Left forelimb (tissue), 1 donor: Measurements from ENCODE around the gene KCNQ2.
"Not testable (repeated sequence)": the region's sequence is repeated elsewhere in the genome, so short reads cannot be mapped to it uniquely, and the experiment has no call there.

ENCODE experiments used
- DNase-seq: peaks from one replicate; pipeline ENCODE4 v3.0.0-alpha.2; 2018; ENCODE audit warnings: low spot score

The KCNQ2 gene

DNA sequence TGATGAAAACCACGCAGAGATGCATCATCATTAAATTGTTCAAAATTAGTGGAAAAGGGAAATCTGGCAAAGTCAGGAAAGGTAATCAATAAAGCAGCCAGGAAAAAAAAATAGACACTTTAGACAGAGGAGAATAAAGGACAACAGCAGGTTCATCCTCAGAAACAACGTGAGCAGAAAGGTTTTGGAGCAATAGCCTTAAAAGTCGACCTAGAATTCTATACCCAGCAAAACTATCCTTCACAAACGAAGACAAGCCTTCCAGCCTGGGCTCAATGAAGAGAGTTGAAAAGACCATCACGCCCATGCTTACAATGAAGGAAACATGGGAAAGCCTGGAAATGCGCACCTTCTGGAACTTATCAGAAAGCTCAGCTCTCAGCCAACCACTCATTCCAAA lies 86.6 kb downstream of the KCNQ2 start:
- no peak for DNase-seq

DNA sequence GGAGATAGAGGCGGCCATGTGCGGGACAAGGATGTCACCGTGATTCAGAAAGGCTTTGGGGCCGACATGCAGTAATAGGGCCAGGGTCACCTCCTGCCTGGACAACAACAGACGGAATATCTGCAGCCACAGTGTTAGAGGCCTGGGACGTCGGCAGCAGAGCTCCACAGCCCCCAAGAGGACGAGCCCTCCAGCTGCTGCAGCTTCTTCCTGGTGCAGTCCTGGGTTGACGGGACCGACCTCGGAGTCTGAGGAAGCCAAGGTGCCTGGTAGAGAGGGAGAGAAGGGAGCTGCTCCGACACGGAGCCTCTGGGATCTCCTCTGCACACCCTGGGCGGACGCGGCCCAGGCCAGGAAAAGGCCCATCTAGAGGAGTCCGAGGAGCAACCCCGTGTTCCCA lies 88.1 kb downstream of the KCNQ2 start:
- no peak for DNase-seq

DNA sequence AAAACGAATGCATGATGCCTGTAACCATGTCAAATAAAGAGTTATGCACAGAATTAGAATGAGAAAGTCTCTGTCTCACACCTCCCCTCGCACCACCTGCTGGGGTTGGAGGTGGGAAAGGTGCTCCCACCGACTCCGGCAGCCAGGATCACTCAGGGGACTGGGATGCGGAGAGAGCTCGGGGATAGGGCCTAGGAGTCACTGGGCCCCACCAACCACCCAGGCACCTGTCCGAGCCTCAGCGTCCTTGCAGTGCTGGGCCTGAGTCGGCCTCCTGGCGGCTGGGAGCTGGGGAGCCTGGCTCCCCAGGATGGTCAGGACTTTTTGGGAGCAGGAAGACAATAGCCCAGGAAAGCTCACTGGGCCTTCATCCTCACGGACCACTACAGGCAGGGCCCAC lies 88.9 kb downstream of the KCNQ2 start:
- DNase-seq: no peak

DNA sequence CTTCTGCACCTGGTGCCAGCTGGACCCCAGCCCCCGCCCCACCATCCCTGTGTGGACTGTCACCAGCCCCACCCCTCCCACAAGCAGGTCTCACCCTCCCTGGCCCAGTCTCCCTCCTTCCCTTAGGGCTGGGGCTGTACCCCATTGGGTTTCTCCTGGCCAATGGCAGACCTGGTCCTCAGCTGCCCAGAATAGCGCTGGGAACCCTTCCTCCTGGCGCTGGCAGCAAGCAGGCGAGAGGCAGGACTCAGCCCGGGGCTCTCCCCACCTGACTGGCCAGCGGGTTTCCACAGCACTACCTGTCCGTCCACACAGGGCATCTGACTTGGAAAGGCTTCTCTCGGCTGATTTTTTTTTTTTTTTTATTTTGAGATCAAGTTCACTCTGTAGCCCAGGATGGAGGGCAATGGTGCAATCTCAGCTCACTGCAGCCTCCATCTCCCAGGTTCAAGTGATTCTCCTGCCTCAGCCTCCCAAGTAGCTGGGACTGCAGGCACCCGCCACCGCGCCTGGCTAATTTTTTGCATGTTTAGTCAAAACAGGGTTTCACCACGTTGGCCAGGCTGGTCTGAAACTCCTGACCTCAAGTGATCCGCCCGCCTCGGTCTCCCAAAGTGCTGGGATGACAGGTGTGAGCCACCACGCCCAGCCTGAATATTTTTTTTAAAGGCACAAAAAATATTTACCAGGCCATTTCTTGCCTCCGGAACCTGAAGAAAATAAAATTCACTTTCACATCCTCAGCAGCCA lies 89.7 kb downstream of the KCNQ2 start:
- no peak for DNase-seq

DNA sequence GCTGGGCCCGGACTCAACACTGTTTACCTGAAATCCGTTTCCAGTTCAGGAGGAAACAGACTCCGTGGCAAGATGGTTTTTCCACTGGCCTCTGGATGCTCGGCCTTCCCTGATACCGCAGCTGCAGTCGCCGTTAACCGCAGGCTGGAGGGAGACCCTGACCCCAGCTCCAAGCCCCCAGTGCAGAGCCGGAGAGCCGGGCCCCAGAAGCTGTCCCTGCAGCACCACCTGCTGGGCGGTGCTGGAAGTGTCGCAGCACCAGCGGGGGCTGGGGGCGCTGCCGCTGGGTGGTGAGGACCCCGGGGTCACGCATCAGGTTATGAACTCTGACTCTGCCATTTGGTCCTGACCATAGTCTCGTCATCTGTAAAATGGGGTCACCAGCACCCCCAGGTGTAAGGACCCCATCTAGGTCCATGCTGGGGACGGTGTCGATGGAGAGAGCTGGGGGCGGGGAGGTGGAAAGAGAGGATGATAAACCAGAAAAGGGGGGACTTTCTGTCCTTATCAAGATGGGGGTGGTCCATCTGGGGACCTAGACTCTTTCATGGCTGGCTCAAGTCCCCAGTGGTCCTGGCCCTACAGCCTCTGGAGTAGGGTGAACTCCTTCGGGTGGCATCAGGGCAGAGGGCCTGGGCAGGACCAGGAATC lies 90.5 kb downstream of the KCNQ2 start:
- DNase-seq: no peak

DNA sequence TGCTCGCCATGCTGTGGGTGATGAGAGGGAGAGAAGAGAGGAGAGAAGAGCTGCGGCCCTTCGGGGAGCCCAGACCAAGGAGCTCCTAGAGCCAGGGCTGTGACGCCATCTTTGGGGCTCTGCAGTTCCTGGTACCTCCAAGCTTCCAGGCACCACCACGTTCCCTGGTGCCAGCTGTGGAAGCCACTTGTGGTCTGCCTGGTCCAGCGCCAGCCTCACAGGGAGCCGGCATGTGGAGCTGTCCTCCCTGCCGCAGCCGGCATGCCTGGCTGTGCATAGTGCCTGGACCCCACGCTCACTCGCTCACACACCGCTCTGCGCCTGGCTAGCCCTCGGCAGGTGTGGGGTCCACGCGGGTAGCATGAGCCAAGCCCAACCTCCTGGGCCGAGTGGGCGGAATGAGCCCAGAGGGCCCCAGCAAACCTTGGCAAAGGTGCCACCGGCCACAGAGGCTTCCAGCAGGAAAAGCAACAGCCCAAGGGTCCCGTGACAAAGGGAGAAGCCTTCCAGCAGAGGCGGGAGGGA lies 92.0 kb downstream of the KCNQ2 start:
- DNase-seq: no peak

DNA sequence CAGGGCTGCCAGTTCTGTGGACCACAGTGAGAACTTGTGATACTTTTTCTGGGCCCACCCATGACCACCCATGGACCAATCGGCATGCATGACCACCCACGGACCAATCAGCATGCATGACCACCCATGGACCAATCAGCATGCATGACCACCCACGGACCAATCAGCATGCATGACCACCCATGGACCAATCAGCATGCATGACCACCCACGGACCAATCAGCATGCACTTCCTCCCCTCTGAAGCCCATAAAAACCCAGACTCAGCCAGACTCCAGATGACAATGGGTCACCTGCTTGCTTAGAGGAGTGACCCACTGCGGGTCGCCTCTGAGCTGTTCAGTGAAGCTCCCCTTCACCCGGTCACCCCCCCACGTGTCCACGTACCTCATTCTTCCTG lies 92.6 kb downstream of the KCNQ2 start:
- DNase-seq: not testable (repeated sequence)

DNA sequence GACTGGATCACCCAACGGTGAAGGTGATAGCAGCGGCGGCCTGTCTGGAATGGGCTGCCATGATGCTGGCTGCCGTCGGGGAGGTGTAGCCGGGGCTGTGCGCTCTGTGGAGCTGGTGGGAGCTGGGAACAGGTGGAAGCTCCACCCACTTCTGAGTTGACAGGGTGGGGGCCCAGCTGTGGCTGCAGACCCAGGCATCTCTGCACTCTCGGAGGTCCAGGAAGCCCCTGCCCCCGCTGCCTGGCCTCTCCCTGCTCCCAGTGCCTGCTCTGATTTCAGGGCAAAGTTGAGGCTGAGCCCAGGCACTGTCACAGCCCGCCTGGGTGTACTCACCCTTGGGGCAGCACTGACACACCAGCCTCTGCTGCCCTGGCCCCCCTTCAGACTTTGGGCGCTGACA lies 93.2 kb downstream of the KCNQ2 start:
- no peak for DNase-seq

DNA sequence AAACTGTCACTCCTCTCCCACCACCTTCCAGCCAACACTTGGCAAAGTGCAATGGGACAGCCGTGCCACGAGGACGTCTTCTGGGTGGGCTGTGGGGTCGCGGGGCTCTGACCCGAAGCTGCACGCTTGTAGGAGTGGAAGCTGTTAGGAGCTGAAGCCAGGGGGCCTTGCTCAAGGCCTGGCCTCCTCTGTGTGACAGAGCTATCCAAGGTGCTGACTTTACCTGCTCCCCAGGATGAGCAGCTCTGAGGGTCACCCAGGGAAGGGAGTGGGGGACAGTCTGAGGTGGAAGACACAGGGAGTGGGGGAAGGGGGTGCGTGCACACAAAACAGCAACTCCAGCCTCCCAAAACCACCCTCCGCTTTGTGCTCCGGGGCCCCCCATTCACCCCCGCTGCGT lies 93.8 kb downstream of the KCNQ2 start:
- DNase-seq: no peak

DNA sequence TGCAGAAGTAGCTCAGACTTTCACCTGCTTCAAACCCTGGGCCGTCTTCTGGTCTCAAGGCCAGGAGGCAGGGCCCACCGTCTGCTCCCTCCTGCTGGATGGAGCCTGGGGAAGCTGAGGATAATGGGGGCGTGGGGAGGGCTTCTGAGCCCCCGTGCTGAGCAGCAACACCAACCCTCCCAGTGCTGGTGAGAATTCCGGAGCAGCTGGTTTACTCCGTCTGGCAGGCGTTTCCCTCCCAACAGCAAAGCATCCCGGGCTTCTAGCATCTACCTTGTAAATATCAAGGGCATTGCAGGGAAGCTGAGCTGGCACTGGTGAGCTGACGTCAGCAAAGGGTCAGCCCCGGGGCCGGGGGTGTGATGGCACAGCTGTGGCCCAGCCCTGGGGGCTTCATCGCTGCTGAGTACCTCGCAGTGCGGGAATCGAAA lies 94.5 kb downstream of the KCNQ2 start:
- no peak for DNase-seq

DNA sequence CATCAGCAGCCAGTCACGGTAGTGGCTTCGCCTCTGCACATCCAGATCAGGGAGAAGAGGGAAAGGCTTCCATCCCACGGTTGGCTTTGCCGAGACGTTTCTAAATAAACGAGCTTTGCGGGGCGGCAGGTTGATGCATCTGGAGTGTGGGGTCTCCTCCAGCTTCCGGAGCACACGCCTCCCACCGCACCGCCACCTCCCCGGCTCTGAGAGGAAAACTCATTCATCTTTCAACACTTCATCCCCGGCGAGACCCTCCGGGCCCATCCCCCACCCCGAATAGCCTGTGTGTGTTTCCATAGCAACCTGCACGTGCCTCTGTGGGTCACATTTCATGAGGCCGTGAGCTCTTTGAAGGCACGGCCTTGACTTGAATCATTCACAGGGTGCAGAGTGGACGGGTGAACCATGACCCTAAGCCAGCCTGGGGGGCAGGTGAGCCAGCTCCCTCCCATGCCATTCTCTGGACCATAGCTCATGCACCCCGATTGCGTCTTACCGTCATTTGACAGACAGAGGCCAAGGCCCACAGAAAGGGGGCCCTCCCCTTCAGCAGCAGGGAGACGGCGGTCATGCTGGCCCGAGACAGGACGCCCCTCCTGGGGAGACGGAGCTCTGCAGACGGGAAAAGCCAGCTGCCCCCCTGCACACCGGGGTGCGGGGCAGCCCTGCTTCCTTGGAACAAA lies 95.1 kb downstream of the KCNQ2 start:
- DNase-seq: no peak

DNA sequence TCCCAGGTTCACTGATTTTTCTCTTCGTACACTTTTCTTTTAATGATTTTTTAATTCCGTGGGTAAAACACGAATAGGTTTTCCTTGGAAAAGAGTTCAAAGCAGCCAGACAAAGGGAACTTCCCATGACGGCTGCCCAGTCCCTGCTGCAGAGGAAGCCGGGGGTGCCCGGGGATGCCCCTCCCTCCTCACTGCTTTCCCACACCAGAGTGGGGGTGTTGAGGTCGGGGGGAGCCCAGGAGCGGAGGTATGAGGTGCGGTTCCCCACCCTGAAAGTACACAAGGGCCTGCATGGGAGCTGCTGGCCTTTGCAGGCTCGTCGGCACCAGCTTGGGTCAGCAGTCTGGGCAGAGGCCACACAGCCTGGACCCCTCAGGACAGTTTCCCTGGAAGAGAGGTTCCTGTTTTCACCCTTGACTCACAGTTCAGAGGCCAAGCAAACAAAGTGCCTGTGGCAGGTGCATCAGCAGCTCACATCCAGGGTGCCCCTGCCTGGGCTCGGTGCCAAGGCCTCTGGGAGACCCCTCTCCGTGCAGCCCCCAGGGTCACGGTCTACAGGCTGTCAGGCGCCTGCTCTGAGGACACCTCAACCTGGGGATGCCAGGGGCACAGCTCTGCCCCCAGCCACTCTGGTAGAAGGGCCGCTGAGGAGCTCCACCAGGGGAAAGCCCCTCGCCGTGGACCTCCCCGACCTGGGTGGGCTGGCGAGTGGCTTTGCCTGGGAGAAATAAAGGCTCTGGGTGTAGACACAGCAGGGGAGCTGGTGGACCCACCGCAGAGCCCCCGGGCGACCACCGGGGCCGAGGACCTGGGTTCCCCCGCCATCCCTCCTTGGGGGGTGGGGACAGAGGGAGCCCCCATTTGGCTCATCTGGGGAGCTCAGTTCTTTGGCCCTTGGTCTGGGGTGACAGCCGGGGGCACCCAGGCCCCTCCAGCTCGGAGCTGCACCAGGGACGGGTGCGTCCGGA lies 95.9 kb downstream of the KCNQ2 start:
- no peak for DNase-seq

DNA sequence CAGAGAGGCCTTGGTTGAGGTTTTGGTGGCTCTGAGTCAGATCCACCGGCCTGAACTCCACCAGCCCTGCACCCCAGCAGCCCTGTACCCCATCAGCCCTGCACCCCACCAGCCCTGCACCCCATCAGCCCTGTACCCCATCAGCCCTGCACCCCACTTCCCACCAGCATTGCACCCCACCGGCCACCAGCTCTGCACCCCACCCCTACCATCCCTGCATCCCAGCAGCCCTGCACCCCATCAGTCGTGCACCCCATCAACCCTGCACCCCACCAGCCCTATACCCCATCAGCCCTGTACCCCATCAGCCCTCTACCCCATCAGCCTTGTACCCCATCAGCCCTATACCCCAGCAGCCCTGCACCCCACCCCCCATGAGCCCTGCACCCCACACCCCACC lies 97.0 kb downstream of the KCNQ2 start:
- no peak for DNase-seq

DNA sequence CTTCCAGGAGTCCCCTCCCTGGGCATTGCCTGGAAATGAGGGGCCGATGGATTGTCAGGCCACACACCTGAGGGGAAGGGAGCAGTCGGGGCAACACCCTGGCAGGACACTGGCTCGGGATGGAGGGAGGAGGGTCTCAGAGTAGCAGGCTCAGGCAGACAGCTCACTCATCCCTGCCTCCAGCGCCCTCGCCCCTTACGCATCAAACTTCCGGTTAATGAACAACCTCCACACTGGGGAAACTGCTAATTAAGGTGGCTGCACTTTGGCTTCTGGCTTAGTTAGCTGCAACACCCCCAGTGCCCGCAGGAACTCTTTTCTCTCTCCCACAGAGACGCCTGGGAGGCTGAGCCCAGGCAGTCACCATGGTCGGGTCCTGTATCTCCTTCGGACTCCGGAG lies 98.0 kb downstream of the KCNQ2 start:
- no peak for DNase-seq

DNA sequence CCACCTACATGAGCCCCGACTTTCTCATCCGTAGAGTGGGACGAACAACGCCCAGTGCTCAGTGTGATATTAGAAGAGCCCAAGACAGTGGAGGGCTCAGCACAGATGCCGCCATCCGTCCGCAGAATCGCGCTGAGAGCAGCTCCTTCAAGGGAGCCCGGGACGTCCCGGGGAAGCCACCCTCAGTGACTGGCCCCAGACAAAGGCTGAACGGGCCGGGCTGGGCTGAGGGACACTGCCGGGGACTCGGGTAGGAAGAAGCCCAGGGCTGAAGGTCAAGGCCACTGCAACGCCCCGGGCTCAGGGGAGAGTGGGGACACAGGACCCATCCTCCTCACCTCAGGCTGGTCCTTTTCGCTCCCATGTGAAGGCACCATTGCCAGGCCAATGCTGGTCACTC lies 98.5 kb downstream of the KCNQ2 start:
- no peak for DNase-seq

DNA sequence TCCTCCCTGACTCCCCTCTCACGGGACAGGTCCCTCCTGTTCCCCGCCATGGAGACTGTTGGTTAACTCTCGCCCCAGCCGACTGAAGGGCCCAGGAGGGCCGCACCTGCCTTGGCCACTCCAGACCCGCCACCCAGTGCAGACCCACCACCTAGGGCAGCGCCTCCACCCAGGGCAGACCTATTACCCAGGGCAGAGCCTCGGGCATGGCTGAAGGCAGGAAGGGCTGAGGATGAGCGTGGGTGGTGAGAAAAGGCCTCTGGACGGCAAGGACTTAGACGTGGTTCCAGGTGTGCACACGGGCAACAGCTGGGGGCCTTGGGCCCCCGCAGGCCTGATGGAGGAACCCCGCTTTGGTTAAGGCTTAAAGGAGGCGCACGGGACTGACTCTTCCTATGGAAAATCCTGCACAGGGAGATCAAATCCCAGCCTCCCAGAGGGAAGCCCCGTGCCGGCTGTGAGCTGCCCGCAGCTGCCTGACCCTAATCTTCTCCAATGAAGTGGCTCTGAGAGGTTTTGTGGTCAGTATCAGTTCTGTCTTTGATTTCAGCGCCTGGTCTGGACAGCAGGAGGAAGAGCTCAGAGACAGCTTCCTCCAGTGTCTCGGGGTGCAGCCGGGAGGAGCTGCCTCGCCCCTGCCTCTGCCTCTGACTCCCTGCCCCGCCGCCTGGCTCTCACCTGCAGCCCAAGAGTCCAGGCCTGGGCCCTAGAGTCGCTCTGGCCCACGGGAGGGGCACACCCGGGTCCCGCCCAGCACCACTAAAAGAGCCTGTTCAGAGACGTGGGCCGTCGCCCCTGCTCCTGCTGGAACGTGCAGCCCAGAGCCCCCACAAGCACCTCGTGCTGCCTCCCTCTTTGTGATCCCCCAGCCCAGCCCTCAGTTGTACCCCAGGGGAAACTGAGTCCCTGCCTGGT lies 99.2 kb downstream of the KCNQ2 start:
- no peak for DNase-seq

DNA sequence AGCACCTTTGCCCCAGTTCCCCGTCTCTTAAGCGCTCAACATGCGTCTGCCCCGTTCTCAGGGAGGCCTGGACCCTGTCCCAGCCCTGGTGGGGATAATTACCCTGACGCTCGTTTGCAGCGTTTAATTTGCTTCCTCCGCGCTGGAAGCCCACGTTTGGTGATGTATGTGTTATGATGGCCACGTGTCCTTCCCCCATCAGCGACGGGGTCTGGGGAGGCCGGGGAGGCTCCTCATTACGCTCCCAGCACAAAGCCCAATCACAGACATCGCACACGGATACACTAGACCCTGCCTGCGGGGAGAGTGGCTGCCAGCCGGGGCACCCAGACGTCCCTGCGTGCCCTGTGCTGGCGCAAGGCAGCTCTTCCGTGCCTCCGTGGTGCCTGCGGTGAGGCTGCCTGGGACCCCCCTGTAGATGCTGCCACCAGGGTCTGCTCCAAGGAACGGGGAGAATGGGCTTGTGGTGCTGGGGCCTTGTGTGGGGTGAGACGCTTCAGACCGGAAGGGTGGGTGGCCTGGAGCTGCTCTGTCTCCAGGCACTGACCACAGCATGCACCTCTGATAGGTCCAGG lies 101.1 kb downstream of the KCNQ2 start:
- no peak for DNase-seq

DNA sequence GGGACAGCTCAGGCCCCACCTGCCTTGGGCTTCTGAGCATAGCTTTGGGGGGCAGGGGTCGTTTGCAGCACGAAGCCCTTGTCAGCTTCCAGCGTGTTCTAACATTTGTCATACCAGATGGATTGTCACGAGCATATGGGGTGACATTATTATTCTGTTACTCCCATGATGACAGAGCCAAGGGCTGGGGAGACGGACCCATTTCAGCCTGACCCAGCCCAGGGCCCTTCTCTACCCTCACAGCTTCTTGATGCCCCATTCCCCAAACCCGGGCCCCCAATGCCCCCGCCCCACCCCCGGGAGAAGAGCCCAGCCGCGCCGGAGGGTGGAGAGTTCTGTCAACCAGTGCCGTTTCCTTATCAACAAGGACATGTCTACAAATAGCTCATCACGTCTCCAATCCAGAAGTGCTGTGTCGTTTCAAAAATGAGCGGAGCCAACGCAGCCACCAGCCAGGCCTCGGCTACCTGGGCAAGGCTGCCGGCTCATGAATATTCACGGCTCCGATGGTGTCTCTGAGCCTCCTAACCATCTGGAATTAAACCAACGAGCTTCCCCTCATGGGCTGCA lies 101.8 kb downstream of the KCNQ2 start:
- DNase-seq: no peak

DNA sequence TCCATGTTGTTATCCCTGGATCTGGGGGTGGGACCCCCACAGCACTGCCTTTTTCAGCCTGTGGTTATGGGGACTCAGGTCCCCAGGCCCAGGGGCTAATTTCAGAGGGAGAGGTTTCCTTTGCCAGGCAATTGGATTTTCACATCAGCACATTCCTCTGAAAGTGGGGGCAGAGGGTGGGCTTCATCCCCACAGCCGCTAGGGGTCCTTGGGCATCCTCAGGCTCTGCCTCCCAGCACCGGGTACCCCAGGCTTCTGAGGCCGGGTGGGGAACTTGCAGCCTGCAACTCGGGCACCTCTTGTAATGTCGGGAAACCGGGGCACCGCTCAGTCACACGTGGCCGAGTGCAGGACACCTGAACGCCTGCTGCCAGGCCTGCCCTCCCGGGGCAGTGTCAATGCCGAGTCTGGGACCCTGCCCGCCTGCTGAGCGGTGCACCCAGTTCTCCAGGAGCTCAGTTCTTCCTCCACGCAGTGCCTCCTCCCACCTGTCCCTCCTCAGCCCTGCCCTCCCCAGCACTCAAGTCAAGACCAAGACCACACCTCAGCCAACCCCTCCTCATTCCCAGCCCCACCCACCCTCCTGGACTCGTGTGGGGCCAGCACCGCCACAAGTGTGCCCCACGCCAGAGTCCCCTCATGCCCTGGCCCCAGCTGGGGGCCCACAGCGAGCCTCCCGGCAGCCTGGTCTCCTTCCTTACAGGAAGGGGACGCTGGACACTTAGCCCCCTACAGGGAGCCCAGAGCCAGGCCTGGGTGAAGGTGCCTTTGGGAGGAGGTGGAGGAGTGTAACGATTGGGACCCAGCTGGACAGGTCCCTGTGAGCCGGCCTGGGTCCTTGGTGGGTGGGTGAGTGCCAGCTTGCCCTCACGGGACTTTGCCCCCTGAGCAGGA lies 102.5 kb downstream of the KCNQ2 start:
- DNase-seq: no peak
